GM18526 (cell line): ENCODE data around the gene AHSG.

Source experiments
- POLR2A ChIP-seq: IDR thresholded peaks from 3 replicates; pipeline ENCODE4 v1.6.1; 2011; ENCODE audit not compliant: insufficient read length; ENCODE audit errors: extremely low read depth

The AHSG gene

DNA sequence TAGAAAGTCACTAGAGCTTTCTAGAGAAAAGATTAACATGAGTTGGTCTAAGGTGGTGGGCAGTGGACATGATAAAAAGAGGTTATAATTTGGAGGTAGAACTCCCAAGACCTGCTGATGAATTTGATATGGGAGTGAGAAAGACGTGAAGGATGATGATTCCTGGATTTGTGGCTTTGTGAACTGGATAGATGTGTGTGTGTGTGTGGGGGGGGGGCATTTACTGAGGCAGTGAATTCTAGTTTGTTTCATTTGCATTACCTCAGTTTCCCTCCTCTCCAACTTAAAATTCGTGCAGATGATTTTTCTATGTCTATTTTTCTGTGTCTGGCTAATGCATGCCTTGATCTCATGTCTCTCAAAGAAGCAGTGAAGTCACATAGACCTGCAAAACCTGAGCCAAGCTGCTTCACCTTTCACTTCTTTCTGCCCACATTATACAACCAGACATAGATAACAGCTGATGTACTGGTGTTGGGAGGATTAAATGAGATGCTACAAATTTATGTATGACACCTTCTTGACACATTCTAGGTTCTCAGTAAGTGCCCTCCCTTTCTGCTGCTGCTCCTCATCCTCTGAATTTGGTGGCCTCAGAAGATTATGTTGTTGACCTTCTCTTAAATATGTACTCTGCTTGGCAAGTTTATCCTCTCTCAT lies 9.9 kb downstream of the AHSG start:
- no peak for TF ChIP-seq POLR2A

DNA sequence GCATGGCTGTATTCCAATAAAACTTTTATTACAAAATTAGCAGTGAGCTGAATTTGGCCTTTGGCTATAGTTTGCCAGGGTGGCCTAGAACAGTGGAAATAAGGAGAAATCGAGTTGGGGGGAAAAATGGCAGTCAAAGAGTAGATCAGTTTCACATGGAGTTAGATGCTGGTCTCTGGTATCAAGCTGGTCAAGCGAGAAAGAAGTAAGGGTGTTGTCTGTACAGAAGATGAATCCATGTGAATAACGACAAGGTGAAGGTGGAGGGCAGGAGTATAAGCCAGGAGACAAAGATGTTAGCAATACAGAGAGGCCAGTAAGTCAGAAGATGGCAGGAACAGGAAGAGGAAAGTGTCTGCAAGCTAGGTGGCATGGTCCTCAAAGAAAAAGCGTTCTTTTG lies 11.7 kb downstream of the AHSG start:
- no peak for TF ChIP-seq POLR2A

DNA sequence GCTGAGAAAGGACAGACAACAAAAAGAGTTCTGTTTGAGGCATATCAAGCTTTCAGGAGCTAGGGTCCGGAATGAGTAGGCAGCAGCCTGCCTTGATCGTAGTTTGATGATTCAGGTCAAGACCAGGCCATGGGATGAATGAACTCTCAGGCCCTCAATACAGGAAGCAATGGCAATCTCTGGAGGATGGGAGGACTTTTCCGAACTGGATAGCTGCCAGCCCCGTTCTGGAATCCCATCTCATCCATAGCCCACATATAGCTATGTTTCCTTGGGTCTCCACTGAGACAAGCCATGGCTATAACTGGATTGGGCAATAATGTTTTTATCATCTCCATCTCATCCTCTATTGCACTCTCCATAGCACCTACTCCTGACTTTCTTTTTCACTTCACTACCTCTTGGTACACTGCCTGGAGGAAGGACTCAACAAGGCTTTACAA lies 12.8 kb downstream of the AHSG start:
- TF ChIP-seq POLR2A, result no peak

DNA sequence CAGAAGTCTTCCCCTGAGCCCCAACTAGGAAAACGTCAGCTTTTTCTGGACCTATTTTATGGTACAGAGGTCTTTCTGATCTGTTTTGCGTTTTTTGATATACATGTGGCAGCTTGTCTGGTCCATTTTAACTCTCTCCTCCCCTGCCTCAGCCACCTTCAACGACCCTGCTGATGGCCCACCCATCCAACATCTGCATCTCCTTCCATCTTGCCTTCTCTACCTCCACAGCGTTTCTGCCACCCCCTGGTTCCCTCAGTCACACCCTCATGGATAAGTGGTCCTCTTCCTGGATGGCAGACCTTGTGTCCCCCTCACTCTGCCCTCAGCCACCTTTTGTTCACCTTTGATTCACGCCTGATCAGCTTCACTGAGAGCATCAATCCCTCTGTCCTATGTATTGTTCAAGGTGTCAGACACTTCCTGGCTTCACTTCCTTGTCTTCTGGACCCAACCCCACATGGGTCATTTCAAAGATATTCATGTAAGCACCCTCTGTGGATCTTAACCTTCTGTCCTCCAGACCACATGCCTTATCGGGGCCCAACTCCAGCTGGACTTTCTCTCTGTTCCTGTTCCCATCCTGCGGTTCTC lies 13.5 kb downstream of the AHSG start:
- TF ChIP-seq POLR2A, result no peak

DNA sequence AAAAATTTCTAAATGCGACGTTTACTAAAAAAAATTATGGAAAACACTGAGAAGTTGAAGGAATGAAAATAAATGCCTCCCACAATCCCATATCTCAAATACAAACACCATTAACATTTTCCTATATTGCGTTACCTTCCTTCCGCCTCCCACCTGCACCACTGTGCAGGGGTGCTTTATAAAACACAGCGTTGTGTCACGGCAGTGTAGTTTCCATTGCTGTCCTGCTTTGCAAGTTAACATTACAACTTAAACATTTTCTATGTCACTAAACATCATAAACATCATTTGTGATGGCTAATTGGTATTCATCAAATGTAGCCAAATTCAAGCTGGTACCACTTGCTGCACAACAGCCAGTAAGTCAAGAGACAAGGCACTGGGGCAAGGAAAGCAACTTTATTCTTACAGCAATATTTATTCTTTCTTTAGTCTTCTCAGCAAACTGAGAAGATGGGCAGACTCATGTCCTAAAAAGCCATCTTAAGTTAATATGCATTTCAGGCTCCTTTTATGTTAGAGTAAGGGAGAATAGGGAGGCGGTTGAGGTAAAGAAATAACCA lies 15.1 kb downstream of the AHSG start:
- TF ChIP-seq POLR2A, result no peak

DNA sequence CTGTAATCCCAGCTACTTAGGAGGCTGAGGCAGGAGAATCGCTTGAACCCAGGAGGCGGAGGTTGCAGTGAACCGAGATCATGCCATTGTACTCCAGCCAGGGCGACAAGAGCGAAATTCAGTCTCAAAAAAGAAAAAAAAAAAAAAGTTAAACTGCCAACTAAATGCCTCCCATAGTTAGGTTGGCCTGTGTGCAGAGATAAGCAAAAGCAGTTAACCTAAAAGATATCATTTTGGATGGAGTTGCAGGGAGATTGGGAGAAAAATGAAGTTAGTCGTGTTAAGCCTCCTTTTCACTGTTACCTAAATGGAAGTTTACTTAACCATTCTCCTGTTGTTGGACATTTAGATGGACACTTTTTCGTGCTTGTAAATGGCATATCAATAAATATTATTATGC lies 15.9 kb downstream of the AHSG start:
- TF ChIP-seq POLR2A, result no peak

DNA sequence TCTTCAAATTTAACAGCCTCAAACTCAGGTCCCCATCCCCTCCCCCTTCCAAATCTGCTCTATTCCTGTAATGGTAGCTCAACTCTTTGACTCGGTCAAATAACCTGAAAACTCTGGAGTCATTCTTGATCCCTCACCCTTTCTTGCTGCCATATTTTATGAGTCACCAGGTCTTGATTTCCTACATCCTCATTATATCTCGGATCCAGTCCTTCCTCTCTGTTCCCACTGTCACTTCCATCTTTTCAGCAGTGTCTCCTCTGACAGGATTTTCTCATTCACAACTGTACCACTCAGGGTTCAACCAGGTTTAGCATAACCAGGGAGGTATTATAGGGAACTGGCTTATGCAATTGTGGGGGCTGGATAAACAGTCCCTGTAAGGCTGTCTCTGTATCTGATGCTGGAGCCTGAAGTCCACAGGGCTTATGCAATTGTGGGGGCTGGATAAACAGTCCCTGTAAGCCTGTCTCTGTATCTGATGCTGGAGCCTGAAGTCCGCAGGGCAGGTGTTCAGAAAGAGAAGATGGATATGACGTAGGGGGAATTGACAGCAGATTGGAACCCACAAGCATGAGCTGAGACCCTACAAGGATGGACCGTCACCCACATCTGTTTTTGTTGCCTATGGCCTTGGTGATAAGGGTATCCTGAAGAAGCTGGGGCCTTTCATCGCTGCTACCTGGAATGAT lies 18.2 kb downstream of the AHSG start:
- TF ChIP-seq POLR2A, result no peak

DNA sequence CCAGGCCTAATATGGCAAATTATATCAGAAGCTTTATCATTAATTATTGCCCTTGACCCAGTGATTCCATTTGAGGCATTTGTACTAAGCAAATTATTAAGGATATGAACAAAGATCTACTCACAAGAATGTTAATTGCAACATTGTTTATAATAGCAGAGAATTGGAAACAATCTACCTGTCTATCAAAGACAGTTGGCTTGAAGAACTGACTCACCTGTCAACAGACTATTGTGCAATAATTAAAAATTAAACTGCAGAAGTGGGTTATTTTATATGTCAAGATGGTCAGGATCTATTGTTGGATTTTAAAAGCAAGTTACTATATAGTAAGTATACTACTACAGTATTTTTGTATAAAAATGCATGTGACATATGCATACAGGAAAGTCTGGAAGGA lies 20.6 kb downstream of the AHSG start:
- no peak for TF ChIP-seq POLR2A

DNA sequence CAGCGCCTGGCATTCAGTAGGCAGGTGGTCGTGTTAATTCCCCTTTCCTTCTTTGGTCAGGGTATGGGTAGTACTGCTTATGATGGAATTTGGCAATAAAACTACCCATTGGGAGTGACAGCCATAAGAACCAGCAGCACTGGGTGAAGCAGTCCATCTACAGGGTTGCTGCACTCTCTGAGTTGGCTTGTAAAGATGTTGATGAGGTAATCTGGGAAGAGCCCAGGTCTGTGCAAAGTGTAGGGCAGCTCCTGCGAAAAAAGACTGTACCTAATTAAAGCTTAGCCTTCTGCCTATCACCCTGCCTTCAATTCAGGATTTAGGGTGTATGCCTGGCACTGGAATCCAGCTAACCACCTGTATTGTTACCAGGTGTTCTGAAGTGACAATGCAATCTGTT lies 22.7 kb downstream of the AHSG start:
- no peak for TF ChIP-seq POLR2A

DNA sequence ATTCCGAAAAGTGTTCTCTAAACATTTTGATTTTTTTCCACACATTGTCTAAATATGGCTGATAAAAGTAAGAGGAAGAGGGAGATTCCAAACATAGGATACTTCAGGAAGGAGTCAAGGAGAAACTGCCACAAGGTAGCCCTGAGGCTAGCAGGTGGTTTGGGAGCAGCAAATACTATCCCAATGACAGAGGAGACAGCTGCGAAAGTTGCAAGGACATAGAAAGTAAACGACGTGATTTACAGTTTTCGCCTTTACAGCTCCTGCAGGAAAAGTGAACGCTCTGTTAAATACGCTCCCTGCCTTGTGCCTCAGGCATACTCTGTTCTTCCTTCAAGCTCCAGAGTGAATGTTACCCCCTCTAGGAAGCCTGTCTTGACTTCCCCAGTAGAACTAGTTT lies 23.7 kb downstream of the AHSG start:
- no peak for TF ChIP-seq POLR2A

DNA sequence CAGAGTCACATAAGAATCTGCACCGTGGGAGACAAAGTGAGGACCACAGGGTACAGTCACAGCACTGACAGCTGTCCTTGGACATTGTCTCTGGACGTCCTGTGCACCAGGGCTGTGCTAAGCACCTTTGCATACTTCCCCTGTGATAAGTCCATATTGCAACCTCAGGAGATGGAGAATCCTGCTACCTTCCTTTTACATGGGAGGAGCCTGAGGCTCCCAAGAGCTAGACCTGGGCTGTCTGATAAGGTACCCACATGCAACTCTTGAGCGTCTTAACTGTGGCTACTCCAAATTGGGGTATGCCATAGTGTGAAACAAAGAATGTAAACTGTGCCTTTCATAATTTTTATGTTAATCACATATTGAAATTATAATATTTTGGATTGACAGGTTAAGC lies 24.8 kb downstream of the AHSG start:
- no peak for TF ChIP-seq POLR2A

DNA sequence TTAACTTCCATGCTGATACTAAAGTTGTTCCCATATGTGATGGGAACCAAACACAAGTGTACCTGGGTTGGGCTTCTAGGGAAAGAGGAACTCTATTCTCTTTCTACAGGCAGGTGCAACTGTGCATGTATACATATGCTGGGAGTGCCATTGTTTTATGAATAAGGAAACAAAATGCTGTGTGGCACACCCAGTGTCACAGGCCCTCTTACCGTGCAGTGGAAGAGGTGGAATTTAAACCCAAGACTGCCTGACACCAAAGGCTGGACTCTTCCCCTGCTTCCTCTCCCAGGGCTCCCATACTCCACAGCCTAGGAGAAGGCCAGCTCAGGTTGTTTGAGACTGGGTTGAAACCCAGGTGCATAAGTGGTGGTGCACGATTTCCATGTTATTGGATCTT lies 25.4 kb downstream of the AHSG start:
- TF ChIP-seq POLR2A, result no peak

DNA sequence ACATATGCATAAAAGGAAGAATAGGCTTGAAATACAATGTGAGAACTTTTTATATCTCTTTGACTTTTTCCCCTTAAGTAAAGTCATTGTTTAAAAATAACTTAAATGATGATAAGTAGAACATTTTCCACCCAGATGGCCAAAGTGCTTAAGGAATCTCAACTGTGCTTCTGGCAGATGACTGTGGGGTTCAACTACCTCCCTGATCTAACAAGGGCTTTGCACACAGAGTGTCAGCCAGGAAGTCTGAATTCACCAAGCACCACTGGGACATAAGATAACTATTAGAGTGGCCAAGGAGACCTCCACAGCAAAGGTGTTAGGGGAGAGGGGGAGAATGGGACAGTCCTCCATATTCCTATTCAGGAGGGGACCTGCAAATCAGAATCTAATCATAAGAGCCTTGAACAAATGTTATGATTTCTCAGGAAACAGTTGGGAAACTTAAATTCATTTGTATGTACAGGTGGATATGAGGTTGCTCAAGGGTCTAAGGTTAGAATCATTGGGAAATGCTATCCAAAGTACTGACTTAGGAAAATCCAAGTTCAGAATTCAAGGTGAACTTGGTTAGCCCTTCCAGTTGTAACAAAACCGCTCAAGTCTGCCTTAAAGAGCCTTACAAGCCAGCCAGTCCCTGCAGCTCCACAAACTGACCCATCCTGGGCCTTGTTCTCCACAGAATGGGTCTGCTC lies 27.1 kb downstream of the AHSG start, which contains the start of gene FETUB:
FETUB (plus strand) TSS at position 622 of the 695 bp plus-strand sequence; CDS start at position 684, 62 bp downstream.
- TF ChIP-seq POLR2A, result no peak

DNA sequence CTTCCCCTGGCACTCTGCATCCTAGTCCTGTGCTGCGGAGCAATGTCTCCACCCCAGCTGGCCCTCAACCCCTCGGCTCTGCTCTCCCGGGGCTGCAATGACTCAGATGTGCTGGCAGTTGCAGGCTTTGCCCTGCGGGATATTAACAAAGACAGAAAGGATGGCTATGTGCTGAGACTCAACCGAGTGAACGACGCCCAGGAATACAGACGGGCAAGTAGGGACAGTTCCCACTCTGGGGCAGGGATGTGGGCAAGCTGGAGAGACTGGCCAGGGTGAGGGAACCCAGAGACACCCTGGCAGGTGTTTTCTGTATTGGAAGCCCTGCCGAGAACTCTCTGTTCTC lies 27.6 kb downstream of the AHSG start:
- TF ChIP-seq POLR2A, result no peak

DNA sequence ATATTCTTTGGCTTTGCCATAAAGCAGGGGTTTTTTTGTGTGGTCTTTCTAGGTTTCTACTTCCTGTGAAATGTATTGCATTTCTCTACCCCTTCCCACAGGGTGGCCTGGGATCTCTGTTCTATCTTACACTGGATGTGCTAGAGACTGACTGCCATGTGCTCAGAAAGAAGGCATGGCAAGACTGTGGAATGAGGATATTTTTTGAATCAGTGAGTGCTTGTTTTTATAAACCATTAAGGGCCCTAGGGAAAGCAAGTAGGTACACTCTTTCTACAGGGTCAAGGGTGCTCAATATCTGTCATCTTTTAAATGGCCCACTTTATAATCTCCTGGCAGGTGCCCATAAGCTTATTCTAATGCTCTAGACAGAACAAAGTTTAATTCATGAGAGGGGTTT lies 28.1 kb downstream of the AHSG start:
- no peak for TF ChIP-seq POLR2A

DNA sequence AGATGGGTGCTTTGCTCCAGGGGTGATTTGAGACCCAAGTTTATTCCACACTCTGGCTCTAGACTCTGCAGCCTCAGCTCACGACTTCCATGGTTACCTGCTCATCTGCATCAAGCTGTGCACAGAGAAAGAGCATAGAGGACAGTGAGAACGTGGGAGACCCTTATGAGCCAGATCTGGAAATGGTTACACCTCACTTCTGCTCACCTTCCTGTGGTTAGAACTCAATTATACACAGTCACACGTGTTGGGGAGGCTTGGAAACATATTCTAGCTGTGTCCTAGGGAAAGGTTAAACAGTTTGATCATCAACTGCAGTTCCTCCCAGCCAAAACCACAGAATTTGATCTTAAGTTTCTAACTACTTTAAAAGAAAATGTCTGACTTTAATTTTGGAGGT lies 29.2 kb downstream of the AHSG start:
- TF ChIP-seq POLR2A, result no peak
